SK-N-SH treated with all-trans-retinoic acid at 6 μM for 48 hours (cell line): Measurements from ENCODE around the gene PCID2.

ENCODE experiments used
- RARB ChIP-seq: fragments of 250-450 bp; sonication (Bioruptor Pico); IDR thresholded peaks from 2 replicates; pipeline ENCODE4 v1.8.0; 2021; ENCODE audit warnings: mild to moderate bottlenecking, moderate library complexity
- SNAI2 ChIP-seq: fragments of 250-450 bp; sonication (Bioruptor Pico); IDR thresholded peaks from 2 replicates; pipeline ENCODE4 v1.5.0; 2020; ENCODE audit warnings: mild to moderate bottlenecking, moderate library complexity
- ZFP3 ChIP-seq: fragments of 250-450 bp; sonication (Bioruptor Pico); IDR thresholded peaks from 2 replicates; pipeline ENCODE4 v1.5.0; 2020; ENCODE audit warnings: mild to moderate bottlenecking, moderate library complexity
- TF ChIP-seq, protein P1 (sequence below): fragments of 250-450 bp; sonication (Bioruptor Pico); IDR thresholded peaks from 2 replicates; pipeline ENCODE4 v1.5.1; 2020; ENCODE audit warnings: low read depth, mild to moderate bottlenecking, moderate library complexity

DNA sequence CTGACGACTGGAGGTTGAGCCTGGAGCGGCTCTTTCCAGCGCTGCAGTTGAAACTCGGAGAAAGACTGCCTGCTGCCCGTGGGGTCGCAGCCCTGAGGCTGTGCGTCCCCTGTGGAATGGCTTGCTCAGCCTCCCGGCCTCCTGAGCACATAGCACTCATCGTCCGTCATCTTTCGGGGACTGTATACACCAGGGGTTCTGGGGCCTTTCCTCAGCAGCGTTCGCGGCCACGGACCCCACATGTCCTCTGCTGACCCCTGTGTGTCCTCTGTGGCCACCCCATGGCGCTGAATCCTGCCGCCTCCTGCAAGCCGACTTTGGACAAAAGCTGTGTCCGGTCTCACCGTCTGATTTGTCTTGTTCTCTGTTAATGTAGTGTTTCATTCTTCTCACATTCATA is 21.3 kb upstream of the PCID2 start:
- TF ChIP-seq ZFP3 (no peak), RARB (CRISPR knock-in tag) (no peak), SNAI2 (CRISPR knock-in tag) (no peak)
- TF ChIP-seq, protein P1, sequence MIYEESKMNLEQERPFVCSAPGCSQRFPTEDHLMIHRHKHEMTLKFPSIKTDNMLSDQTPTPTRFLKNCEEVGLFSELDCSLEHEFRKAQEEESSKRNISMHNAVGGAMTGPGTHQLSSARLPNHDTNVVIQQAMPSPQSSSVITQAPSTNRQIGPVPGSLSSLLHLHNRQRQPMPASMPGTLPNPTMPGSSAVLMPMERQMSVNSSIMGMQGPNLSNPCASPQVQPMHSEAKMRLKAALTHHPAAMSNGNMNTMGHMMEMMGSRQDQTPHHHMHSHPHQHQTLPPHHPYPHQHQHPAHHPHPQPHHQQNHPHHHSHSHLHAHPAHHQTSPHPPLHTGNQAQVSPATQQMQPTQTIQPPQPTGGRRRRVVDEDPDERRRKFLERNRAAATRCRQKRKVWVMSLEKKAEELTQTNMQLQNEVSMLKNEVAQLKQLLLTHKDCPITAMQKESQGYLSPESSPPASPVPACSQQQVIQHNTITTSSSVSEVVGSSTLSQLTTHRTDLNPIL (CRISPR knock-in tag) = no peak
